K562 (cell line): ENCODE data around the gene EN1. TPM values are rescaled to one million over a fixed set of nuclear protein-coding genes. Genes with fewer than 3 reads are reported as not detected.

ENCODE experiments used
- ATAC-seq: fragments of 200-7000 bp; cut with Tn5 transposase; 3 replicates; pipeline ENCODE4 v1.9.1; 2020; ENCODE audit warnings: moderate library complexity
- BruUV-seq: library from RNA; stranded (reverse); fragments of 400-500 nt; replicated peaks from 2 replicates; lab custom pipeline; 2021; lab: Mats Ljungman, UMichigan
- CTCF ChIA-PET: fragments of 300-600 bp; formaldehyde crosslinking; extraction: SDS; loops from one replicate; lab custom pipeline; 2021; ENCODE audit warnings: low intra/inter-chr PET ratio; lab: Yijun Ruan, JAX
- POLR2A ChIA-PET: fragments of 300-600, 350-650 bp; sonication (Branson Sonifier 250); formaldehyde crosslinking; extraction: SDS; loops from one replicate; lab custom pipeline; 2021; ENCODE audit warnings: antibody characterized with exemption, inconsistent platforms; lab: Yijun Ruan, JAX
- DNase-seq, 4 experiments: peaks; one replicate each; pipeline versions ENCODE4 v3.0.0 to v3.0.0-alpha.2; 2011 to 2018; ENCODE audit warnings: low spot score in 3 of 4, mixed read lengths in 3 of 4; ENCODE audit errors: extremely low read depth in 1 of 4
- FAIRE-seq: peaks from 2 replicates; lab custom pipeline; 2011; peaks lifted over from hg19 to GRCh38; lab: Jason Lieb, UNC
- H2AFZ ChIP-seq: 2 replicates; pipeline ENCODE4 v1.6.0; 2011; ENCODE audit warnings: low read depth, low read length, control low read depth, inconsistent platforms
- H3K27ac ChIP-seq: fragments of 200-600 bp; 3 replicates; pipeline ENCODE4 v1.8.0; 2011; ENCODE audit warnings: low read depth, mild to moderate bottlenecking, control low read depth, inconsistent platforms, low read length, moderate library complexity, mixed read lengths; ENCODE audit errors: extremely low read depth
- H3K27me3 ChIP-seq, 2 experiments: fragments of 300-600 bp in 1 of 2; 2 replicates in 1 of 2; 3 replicates in 1 of 2; pipeline versions ENCODE4 v1.6.0 to v1.8.0; 2011; ENCODE audit warnings: inconsistent platforms in 2 of 2, low read length in 2 of 2, mild to moderate bottlenecking in 1 of 2, mixed read lengths in 1 of 2, moderate library complexity in 1 of 2; ENCODE audit not compliant: control insufficient read depth in 2 of 2, insufficient read depth in 2 of 2
- H3K36me3 ChIP-seq: fragments of 300-600 bp; 3 replicates; pipeline ENCODE4 v1.8.0; 2011; ENCODE audit warnings: mild to moderate bottlenecking, low read length, inconsistent platforms; ENCODE audit not compliant: control insufficient read depth, insufficient read depth
- H3K4me1 ChIP-seq, 2 experiments: fragments of 200-600 bp in 1 of 2; replicated peaks in 1 of 2; 2 replicates in 1 of 2; 3 replicates in 1 of 2; pipeline versions ENCODE4 v1.5.1 to v1.8.0; 2011; ENCODE audit warnings: inconsistent platforms in 2 of 2, low read length in 2 of 2, mild to moderate bottlenecking in 1 of 2, mixed read lengths in 1 of 2, moderate library complexity in 1 of 2; ENCODE audit not compliant: control insufficient read depth in 2 of 2, insufficient read depth in 2 of 2
- H3K4me2 ChIP-seq: 2 replicates; pipeline ENCODE4 v1.6.1; 2011; ENCODE audit warnings: low read length, control low read depth, inconsistent platforms, mixed read lengths; ENCODE audit not compliant: insufficient read depth
- H3K4me3 ChIP-seq: fragments of 200-600 bp; sonication (generic), shearing (Covaris generic); 2 replicates; pipeline ENCODE4 v1.5.1; 2016; ENCODE audit warnings: control low read depth, inconsistent platforms
- H3K79me2 ChIP-seq: fragments of 200-600 bp; 3 replicates; pipeline ENCODE4 v1.8.0; 2011; ENCODE audit warnings: low read length, inconsistent platforms; ENCODE audit not compliant: control insufficient read depth, insufficient read depth
- H3K9ac ChIP-seq, 2 experiments: 2 replicates each; pipeline versions ENCODE4 v1.6.0 to v1.6.1; 2011; ENCODE audit warnings: low read depth in 2 of 2, low read length in 2 of 2, control low read depth in 1 of 2, inconsistent platforms in 1 of 2, mild to moderate bottlenecking in 1 of 2, mixed read lengths in 1 of 2; ENCODE audit not compliant: insufficient read depth in 1 of 2
- H3K9me1 ChIP-seq: one replicate; pipeline ENCODE4 v1.6.0; 2011; ENCODE audit warnings: inconsistent platforms, mild to moderate bottlenecking, low read length, moderate library complexity; ENCODE audit not compliant: control insufficient read depth, insufficient read depth
- H3K9me3 ChIP-seq: replicated peaks from 2 replicates; pipeline ENCODE4 v1.5.1; 2011; ENCODE audit warnings: low read depth, low read length, inconsistent platforms; ENCODE audit not compliant: control insufficient read depth, insufficient read depth
- H4K20me1 ChIP-seq: replicated peaks from 2 replicates; pipeline ENCODE4 v1.6.1; 2011; ENCODE audit warnings: low read length, inconsistent platforms, mixed read lengths; ENCODE audit not compliant: control insufficient read depth, insufficient read depth
- ARID4B ChIP-seq: sonication (generic); formaldehyde crosslinking; IDR thresholded peaks from 2 replicates; pipeline ENCODE4 v1.8.0; 2022; ENCODE audit warnings: mild to moderate bottlenecking, missing genetic modification reagents
- DIDO1 ChIP-seq: fragments of 450-650 bp; IDR thresholded peaks from 2 replicates; pipeline ENCODE4 v1.6.1; 2016; ENCODE audit warnings: low read depth, missing biosample characterization, missing genetic modification characterization
- DMBX1 ChIP-seq: fragments of 250-450 bp; sonication (Bioruptor Pico); IDR thresholded peaks from 2 replicates; pipeline ENCODE4 v1.8.0; 2022; ENCODE audit warnings: inconsistent platforms, mild to moderate bottlenecking, moderate library complexity, borderline replicate concordance
- DPF2 ChIP-seq: fragments of 450-650 bp; IDR thresholded peaks from 2 replicates; pipeline ENCODE4 v1.6.1; 2016
- POU5F1 ChIP-seq: fragments of 150-350 bp; IDR thresholded peaks from 2 replicates; pipeline ENCODE4 v1.6.1; 2014; ENCODE audit warnings: borderline replicate concordance, low read length, low read depth, mild to moderate bottlenecking; ENCODE audit not compliant: partially characterized antibody
- PTTG1 ChIP-seq: fragments of 450-650 bp; IDR thresholded peaks from 2 replicates; pipeline ENCODE4 v1.6.1; 2016; ENCODE audit warnings: low read depth, mild to moderate bottlenecking, missing genetic modification characterization, missing compliant biosample characterization
- TCF7L2 ChIP-seq: fragments of 150-350 bp; IDR thresholded peaks from 2 replicates; pipeline ENCODE4 v1.6.1; 2016; ENCODE audit warnings: low read depth, mild to moderate bottlenecking, low read length, moderate library complexity
- ZBTB2 ChIP-seq: fragments of 450-650 bp; IDR thresholded peaks from 2 replicates; pipeline ENCODE4 v1.6.1; 2016; ENCODE audit warnings: antibody characterized with exemption
- ZNF511 ChIP-seq: sonication (generic); formaldehyde crosslinking; IDR thresholded peaks from 2 replicates; pipeline ENCODE4 v1.8.0; 2022; ENCODE audit warnings: mild to moderate bottlenecking, missing genetic modification reagents
- ZNF584 ChIP-seq: fragments of 200-800 bp; sonication (Bioruptor generic); IDR thresholded peaks from 2 replicates; pipeline ENCODE4 v1.6.1; 2016; ENCODE audit warnings: low read depth, mild to moderate bottlenecking, missing genetic modification characterization, missing compliant biosample characterization
- ZNF766 ChIP-seq: fragments of 200-800 bp; sonication (Bioruptor generic); conservative IDR thresholded peaks from 2 replicates; pipeline ENCODE4 v1.6.1; 2016; ENCODE audit warnings: missing genetic modification characterization, missing compliant biosample characterization
- WGBS: fragments of 100-300 bp; shearing (Covaris generic); methylation state at CpG from one replicate; pipeline ENCODE4 v1.1.6; 2016; ENCODE audit warnings: low coverage, mixed read lengths; ENCODE audit not compliant: insufficient coverage; ENCODE audit errors: missing lambda C conversion rate; 5-methylcytosine and 5-hydroxymethylcytosine counted together
- in situ Hi-C: fragments of 300-500 bp; cut with MboI; formaldehyde crosslinking; loops from 4 replicates; pipeline ENCODE4 v1.15.0; 2018; ENCODE audit warnings: inconsistent platforms, mixed read lengths
- intact Hi-C: fragments of 100-400 bp; cut with micrococcal nuclease; formaldehyde crosslinking; loops from 2 replicates; pipeline ENCODE4 v1.14.2; 2022
- polyA plus RNA-seq, 8 experiments: library from polyadenylated mRNA; depleted of rRNA in 4 of 8; stranded (reverse) in 5 of 8; unstranded in 3 of 8; fragments of >200 nt; fragmentation: Nextera tagmentation in 2 of 8; fragmentation: Illumina TruSeq in 1 of 8; extraction: Ambion mirVana in 2 of 8; extraction: Trizol in 1 of 8; gene quantifications; 2 replicates each; pipeline versions ENCODE4 v1.2.1 to v1.2.3, GENCODE V29; 2011 to 2014; ENCODE audit warnings: inconsistent platforms in 1 of 8, missing spikeins in 1 of 8
- total RNA-seq, 7 experiments: library from RNA; depleted of rRNA in 6 of 7; stranded (reverse); fragments of >200 nt in 6 of 7; fragmentation: Illumina TruSeq in 2 of 7; extraction: Trizol in 2 of 7; gene quantifications; 2 replicates each; pipeline versions ENCODE4 v1.2.1 to v1.2.3, GENCODE V29; 2011 to 2021; ENCODE audit warnings: low replicate concordance in 1 of 7

Gene EN1
- total and polyA plus RNA-seq, 9 of the 15 experiments (the other 6 are each of a cell fraction or from before 2014, with no cell fraction given): 0.06 to 2.0 (median 0.51) TPM

GRCh38 chr2:118845522-118846441 lies 1.7 kb downstream of the EN1 start:
- BruUV-seq: no TSS peak
- no peaks in the 10 kb centered on the region for H3K36me3 ChIP-seq
- DNase-seq (no peak), ATAC-seq (no peak; the same call in 2 of the 3 replicates), FAIRE-seq (no peak)
- H3K79me2 ChIP-seq: no peaks in the 10 kb centered on the region
- H3K4me2 ChIP-seq: peak overlapping the region; percentile 53
- no peaks in the 10 kb centered on the region for H4K20me1 ChIP-seq
- peak overlapping the region in 1 of 2 experiments; percentile 85; a peak in 2 of 4 replicates for H3K9ac ChIP-seq
- WGBS: 31% methylated on average over 37 of the region's 47 CpGs
- intact Hi-C loops: loop anchor here (10.0 kb wide), 1 partner anchor 81 kb away; no protein-coding TSS in a partner anchor
- peak overlapping the region; percentile 38 for H3K4me3 ChIP-seq
- no peaks in the 10 kb centered on the region for H3K9me3 ChIP-seq
- ChIA-PET POLR2A (interaction anchor here (0.6 to 1.5 kb wide), 4 partner anchors 10 to 618 kb away, joined by 3 to 5 read pairs (median 3); no protein-coding TSS in a partner anchor), CTCF (interaction anchor here (0.5 kb wide), 1 partner anchor 419 kb away, joined by 3 read pairs; no protein-coding TSS in a partner anchor)
- peak overlapping the region; percentile 66 for H2AFZ ChIP-seq
- in situ Hi-C loops: loop anchor here (10.0 kb wide), 1 partner anchor 201 kb away; no protein-coding TSS in a partner anchor
- H3K27ac ChIP-seq: no peak overlapping the region
- peaks cover 17 to 32% of the 10 kb centered on the region in 2 experiments; a peak in 4 of 5 replicates for H3K27me3 ChIP-seq
- no peaks in the 10 kb centered on the region for H3K9me1 ChIP-seq
- H3K4me1 ChIP-seq: peaks cover 6 to 37% of the 10 kb centered on the region in 2 experiments; a peak in 4 of 5 replicates
- TF ChIP-seq ZNF766 (CRISPR knock-in tag) (no peak), POU5F1 (no peak), ZNF584 (CRISPR knock-in tag) (no peak), ZBTB2 (no peak), DPF2 (no peak), DIDO1 (tag) (no peak), ARID4B (CRISPR knock-in tag) (0 out of 2 replicates have a peak, but pooled peaks have one; percentile 6), TCF7L2 (no peak), ZNF511 (CRISPR knock-in tag) (0 out of 2 replicates have a peak, but pooled peaks have one; percentile 2), PTTG1 (tag) (no peak), DMBX1 (CRISPR knock-in tag) (no peak)
